Colonic mucosa (tissue), 4 donors: ENCODE measurements around the gene CHST2. TPM values are rescaled to one million over a fixed set of nuclear protein-coding genes. Genes with fewer than 3 reads are reported as not detected.
"Not testable (repeated sequence)": the region's sequence is repeated elsewhere in the genome, so short reads cannot be mapped to it uniquely, and the experiment has no call there.

Experiments used
- DNase-seq: peaks from one replicate; pipeline ENCODE4 v3.0.0-alpha.2; 2020
- H3K27ac ChIP-seq: fragments of 200-600 bp; one replicate; pipeline ENCODE4 v1.8.0; 2021
- H3K27me3 ChIP-seq: fragments of 200-600 bp; one replicate; pipeline ENCODE4 v1.8.0; 2021
- H3K36me3 ChIP-seq: fragments of 200-600 bp; one replicate; pipeline ENCODE4 v1.8.0; 2021
- H3K4me1 ChIP-seq: fragments of 200-600 bp; one replicate; pipeline ENCODE4 v1.8.0; 2021; ENCODE audit warnings: mild to moderate bottlenecking
- H3K4me3 ChIP-seq: fragments of 200-600 bp; one replicate; pipeline ENCODE4 v1.8.0; 2021
- H3K9ac ChIP-seq, 2 donors: one replicate each; pipeline ENCODE4 v1.7.0; 2013; ENCODE audit warnings: control low read depth in 2 of 2, low read depth in 2 of 2, low read length in 2 of 2
- H3K9me3 ChIP-seq: fragments of 200-600 bp; one replicate; pipeline ENCODE4 v1.8.0; 2021
- CTCF ChIP-seq: fragments of 200-600 bp; IDR thresholded peaks from one replicate; pipeline ENCODE4 v1.8.0; 2022; ENCODE audit warnings: antibody characterized with exemption, mild to moderate bottlenecking
- intact Hi-C: fragments of 100-400 bp; cut with DNase I; formaldehyde crosslinking; loops from one replicate; pipeline ENCODE4 v1.14.1; 2022
- total RNA-seq, 2 donors: library from RNA; stranded (reverse); fragmentation: NEBNext Ultra II Directional in 1 of 2; extraction: Animal tissue kit (Norgen Biotek cat#: 25700) in 1 of 2; gene quantifications; one replicate each; pipeline ENCODE4 v1.2.1, GENCODE V29; 2021
- donor health status: healthy.
- donor health status: DM: no; HTN: no; CAD: no.
- donor health status: DM: no; HTN: no; CAD: no.

CHST2 gene
- total RNA-seq: 1 to 10 TPM; 1.8 to 2.5 TPM

GRCh38 chr3:143119009-143119914 is at the start of gene CHST2:
Gene CHST2 (plus strand): TSS chr3:143119771. CDS start chr3:143120817, 1,046 bp downstream.
- intact Hi-C loops: no loop called here
- Histone ChIP-seq H3K4me1 (no peaks in the 10 kb centered on the region), H3K4me3 (peak within 1 kb of the TSS; percentile 81), H3K27ac (peak within 1 kb of the TSS; percentile 61), H3K36me3 (no peaks in the 10 kb centered on the region), H3K9me3 (no peaks in the 10 kb centered on the region), H3K27me3 (peaks cover 20% of the 10 kb centered on the region), H3K9ac (peak within 1 kb of the TSS; percentile 58 to 74)
- DNase-seq: peak; percentile 67
- no peak for TF ChIP-seq CTCF

GRCh38 chr3:143070977-143071551 is 48.5 kb upstream of the CHST2 start:
- Histone ChIP-seq H3K27ac (no peak overlapping the region), H3K4me1 (no peaks in the 10 kb centered on the region), H3K27me3 (no peaks in the 10 kb centered on the region), H3K4me3 (no peak overlapping the region), H3K36me3 (no peaks in the 10 kb centered on the region), H3K9me3 (no peaks in the 10 kb centered on the region), H3K9ac (no peak overlapping the region)
- intact Hi-C loops: no loop called here
- TF ChIP-seq CTCF: no peak
- peak; percentile 30 for DNase-seq

GRCh38 chr3:143071776-143072175 is 47.8 kb upstream of the CHST2 start:
- H3K27ac ChIP-seq: no peak overlapping the region
- H3K9ac ChIP-seq: no peak overlapping the region
- no peaks in the 10 kb centered on the region for H3K9me3 ChIP-seq
- no peaks in the 10 kb centered on the region for H3K36me3 ChIP-seq
- DNase-seq: no peak
- no peaks in the 10 kb centered on the region for H3K4me1 ChIP-seq
- no peak overlapping the region for H3K4me3 ChIP-seq
- intact Hi-C loops: no loop called here
- TF ChIP-seq CTCF: no peak
- no peaks in the 10 kb centered on the region for H3K27me3 ChIP-seq

- peak; percentile 71 for DNase-seq
Observed at GRCh38 chr3:143072298-143073020, 47.1 kb upstream of the CHST2 start.

GRCh38 chr3:143073541-143073940 is 46.0 kb upstream of the CHST2 start:
- H3K36me3 ChIP-seq, H3K9ac ChIP-seq, intact Hi-C loops, H3K4me1 ChIP-seq, DNase-seq, H3K9me3 ChIP-seq, H3K27me3 ChIP-seq, H3K4me3 ChIP-seq, H3K27ac ChIP-seq: not testable (repeated sequence)

More at GRCh38 chr3:143072298-143073020, 47.1 kb upstream of the CHST2 start:
- H3K27ac ChIP-seq, H3K36me3 ChIP-seq, H3K4me1 ChIP-seq, H3K9ac ChIP-seq, intact Hi-C loops, H3K9me3 ChIP-seq, H3K27me3 ChIP-seq, H3K4me3 ChIP-seq: not testable (repeated sequence)

- H3K9ac ChIP-seq, H3K36me3 ChIP-seq, H3K4me1 ChIP-seq, intact Hi-C loops, H3K9me3 ChIP-seq, H3K27me3 ChIP-seq, H3K4me3 ChIP-seq, H3K27ac ChIP-seq, DNase-seq: not testable (repeated sequence)
Observed at GRCh38 chr3:143073983-143074382, 45.6 kb upstream of the CHST2 start.
